HG02981 (cell line): ENCODE measurements around the gene BCAS2.
A peak's percentile ranks its signal among the peaks of the same experiment; 100 is the strongest.

ENCODE experiments used
- ATAC-seq: cut with Tn5 transposase; IDR thresholded peaks from one replicate; pipeline ENCODE4 v1.9.1; 2021; ENCODE audit warnings: mild to moderate bottlenecking, moderate library complexity; ENCODE audit not compliant: unreplicated experiment

BCAS2 gene

GRCh38 chr1:114561333-114561732 lies 20.1 kb downstream of the BCAS2 start:
- no peak for ATAC-seq

GRCh38 chr1:114559356-114559755 lies 22.1 kb downstream of the BCAS2 start:
- ATAC-seq, result peak; percentile 57

GRCh38 chr1:114558544-114558943 lies 22.9 kb downstream of the BCAS2 start:
- no peak for ATAC-seq

- ATAC-seq, result no peak
Measured at GRCh38 chr1:114554577-114554976, 26.8 kb downstream of the BCAS2 start.

GRCh38 chr1:114552106-114552639 lies 29.2 kb downstream of the BCAS2 start:
- ATAC-seq, result no peak

- ATAC-seq, result no peak
Measured at GRCh38 chr1:114551400-114551799, 30.0 kb downstream of the BCAS2 start.

- ATAC-seq, result no peak
Measured at GRCh38 chr1:114550336-114550735, 31.1 kb downstream of the BCAS2 start.

- ATAC-seq, result no peak
Measured at GRCh38 chr1:114549137-114549536, 32.3 kb downstream of the BCAS2 start.

- no peak for ATAC-seq
Measured at GRCh38 chr1:114547076-114547475, 34.3 kb downstream of the BCAS2 start.

- ATAC-seq, result no peak
Measured at GRCh38 chr1:114545796-114546195, 35.6 kb downstream of the BCAS2 start.

- ATAC-seq, result no peak
Measured at GRCh38 chr1:114545315-114545714, 36.1 kb downstream of the BCAS2 start.

- no peak for ATAC-seq
Measured at GRCh38 chr1:114540821-114541220, 40.6 kb downstream of the BCAS2 start.

GRCh38 chr1:114540272-114540671 lies 41.1 kb downstream of the BCAS2 start:
- ATAC-seq, result no peak

GRCh38 chr1:114536043-114536442 lies 45.4 kb downstream of the BCAS2 start:
- ATAC-seq, result no peak

- ATAC-seq, result no peak
Measured at GRCh38 chr1:114535401-114535800, 46.0 kb downstream of the BCAS2 start.

- ATAC-seq, result no peak
Measured at GRCh38 chr1:114531094-114531493, 50.3 kb downstream of the BCAS2 start.

GRCh38 chr1:114530224-114530623 lies 51.2 kb downstream of the BCAS2 start:
- no peak for ATAC-seq

GRCh38 chr1:114524944-114525343 lies 56.5 kb downstream of the BCAS2 start:
- no peak for ATAC-seq

GRCh38 chr1:114522264-114522575 lies 59.2 kb downstream of the BCAS2 start:
- ATAC-seq, result no peak

- no peak for ATAC-seq
Measured at GRCh38 chr1:114521396-114522263, 59.8 kb downstream of the BCAS2 start.
